ENCODE data around the gene SH3GL3. TPM values are rescaled to one million over a fixed set of nuclear protein-coding genes. Genes with fewer than 3 reads are reported as not detected.

Gene SH3GL3
- total RNA-seq, 4 donors from 2014 or later: 0.34 to 1.2 TPM; not detected in 2

DNA sequence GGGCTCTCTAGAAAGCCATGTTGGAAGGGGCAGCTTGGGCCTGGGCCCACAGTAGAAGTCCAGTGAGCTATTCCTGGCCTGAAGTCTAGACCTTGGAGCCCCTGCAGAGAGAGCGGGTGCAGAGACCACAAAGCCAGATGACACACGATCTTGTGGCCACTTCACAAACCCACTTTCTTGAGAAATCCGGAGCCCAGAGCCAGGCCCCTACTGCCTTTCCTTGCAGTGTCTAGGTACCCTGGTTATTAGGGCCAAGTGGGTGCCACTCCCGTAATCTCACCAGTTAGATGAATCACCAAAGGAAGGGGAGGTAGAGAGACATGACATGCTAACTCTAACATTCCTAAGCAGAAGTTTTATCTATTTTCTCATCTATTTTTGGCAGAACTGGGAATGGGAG lies 134.2 kb downstream of the SH3GL3 start:
- H3K36me3 ChIP-seq: no peaks in the 10 kb centered on the region
- TF ChIP-seq, protein P1, sequence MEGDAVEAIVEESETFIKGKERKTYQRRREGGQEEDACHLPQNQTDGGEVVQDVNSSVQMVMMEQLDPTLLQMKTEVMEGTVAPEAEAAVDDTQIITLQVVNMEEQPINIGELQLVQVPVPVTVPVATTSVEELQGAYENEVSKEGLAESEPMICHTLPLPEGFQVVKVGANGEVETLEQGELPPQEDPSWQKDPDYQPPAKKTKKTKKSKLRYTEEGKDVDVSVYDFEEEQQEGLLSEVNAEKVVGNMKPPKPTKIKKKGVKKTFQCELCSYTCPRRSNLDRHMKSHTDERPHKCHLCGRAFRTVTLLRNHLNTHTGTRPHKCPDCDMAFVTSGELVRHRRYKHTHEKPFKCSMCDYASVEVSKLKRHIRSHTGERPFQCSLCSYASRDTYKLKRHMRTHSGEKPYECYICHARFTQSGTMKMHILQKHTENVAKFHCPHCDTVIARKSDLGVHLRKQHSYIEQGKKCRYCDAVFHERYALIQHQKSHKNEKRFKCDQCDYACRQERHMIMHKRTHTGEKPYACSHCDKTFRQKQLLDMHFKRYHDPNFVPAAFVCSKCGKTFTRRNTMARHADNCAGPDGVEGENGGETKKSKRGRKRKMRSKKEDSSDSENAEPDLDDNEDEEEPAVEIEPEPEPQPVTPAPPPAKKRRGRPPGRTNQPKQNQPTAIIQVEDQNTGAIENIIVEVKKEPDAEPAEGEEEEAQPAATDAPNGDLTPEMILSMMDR (IDR thresholded peaks at IDR 0.05): no peak
- TF ChIP-seq POLR2A (IDR thresholded peaks at IDR 0.05): no peak
- no peak for DNase-seq (ENCODE audit: low spot score in 2 of 2)
- no peaks in the 10 kb centered on the region for H3K27me3 ChIP-seq
- no peak overlapping the region for H3K27ac ChIP-seq
- WGBS: 90% methylated on average over 3 of the region's 4 CpGs
- no peaks in the 10 kb centered on the region for H3K4me1 ChIP-seq
- H3K9me3 ChIP-seq: no peaks in the 10 kb centered on the region
- H3K4me3 ChIP-seq: no peak overlapping the region

DNA sequence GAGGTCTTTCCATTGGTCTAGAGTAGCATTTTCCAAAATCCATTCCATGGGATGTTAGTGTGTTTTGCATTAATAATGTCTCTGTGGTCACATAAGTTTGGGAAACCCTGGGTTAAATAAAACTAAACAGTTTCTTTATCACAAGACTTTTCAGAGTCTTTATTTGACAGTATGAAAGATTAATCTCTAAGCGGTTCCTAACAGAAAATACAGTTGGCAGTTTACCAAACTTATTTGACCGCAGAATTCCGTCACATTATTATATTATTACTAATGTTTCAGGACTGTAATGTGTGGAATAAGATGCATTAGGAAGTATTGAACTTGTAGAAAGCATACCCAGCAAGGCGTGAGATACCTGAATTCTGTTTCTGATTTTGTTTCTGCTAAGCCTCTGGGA lies 135.2 kb downstream of the SH3GL3 start:
- Histone ChIP-seq H3K4me1 (no peaks in the 10 kb centered on the region), H3K9me3 (no peaks in the 10 kb centered on the region), H3K27ac (no peak overlapping the region), H3K36me3 (no peaks in the 10 kb centered on the region), H3K4me3 (no peak overlapping the region), H3K27me3 (no peaks in the 10 kb centered on the region)
- no peak for DNase-seq (ENCODE audit: low spot score in 2 of 2)
- 66% methylated on average over 4 of the region's 4 CpGs for WGBS
- TF ChIP-seq, protein P1 (IDR thresholded peaks at IDR 0.05): no peak
- no peak for TF ChIP-seq EP300 (IDR thresholded peaks at IDR 0.05)
- TF ChIP-seq POLR2AphosphoS5 (IDR thresholded peaks at IDR 0.05): no peak
- TF ChIP-seq POLR2A (IDR thresholded peaks at IDR 0.05): no peak

DNA sequence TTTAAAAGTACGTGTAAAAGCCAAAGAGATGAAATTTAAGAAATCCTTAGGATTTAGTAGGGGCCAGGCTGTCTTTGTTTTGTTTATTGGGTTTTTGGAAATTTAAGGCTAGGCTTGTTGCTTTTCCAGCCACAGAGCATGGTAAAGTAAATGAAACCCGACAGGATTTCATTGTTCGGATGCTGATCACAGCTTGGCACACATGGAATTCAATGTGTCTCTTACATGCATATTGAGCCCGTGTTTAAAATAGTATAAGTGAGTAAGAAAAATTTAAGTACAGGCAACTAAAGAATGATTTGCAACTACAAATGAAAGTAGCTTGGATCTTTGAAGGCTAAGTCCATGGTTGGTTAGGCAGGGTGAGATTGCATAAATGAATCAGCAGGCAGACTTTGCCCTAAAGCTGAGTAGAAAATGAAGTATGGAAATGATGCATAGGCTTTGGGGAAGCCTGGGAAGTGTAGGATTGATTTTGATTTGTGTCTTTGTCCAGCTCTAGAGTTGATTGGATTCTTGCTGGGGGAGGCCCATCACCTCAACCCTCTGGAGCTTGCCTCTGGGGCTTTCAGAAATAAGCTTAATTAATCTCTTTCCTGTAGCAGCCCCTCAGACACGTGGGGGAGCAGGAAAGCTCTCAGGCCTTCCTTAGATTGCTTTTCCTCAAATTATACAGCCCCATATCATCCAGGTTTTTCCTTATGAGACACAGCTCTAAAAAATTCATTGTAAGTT lies 138.6 kb downstream of the SH3GL3 start:
- no peaks in the 10 kb centered on the region for H3K27me3 ChIP-seq
- no peak for DNase-seq (ENCODE audit: low spot score in 2 of 2)
- H3K4me3 ChIP-seq: no peak overlapping the region
- H3K4me1 ChIP-seq: no peaks in the 10 kb centered on the region
- no peaks in the 10 kb centered on the region for H3K9me3 ChIP-seq
- TF ChIP-seq POLR2A (IDR thresholded peaks at IDR 0.05) (no peak), POLR2AphosphoS5 (IDR thresholded peaks at IDR 0.05) (no peak), EP300 (IDR thresholded peaks at IDR 0.05) (no peak)
- TF ChIP-seq, protein P1 (IDR thresholded peaks at IDR 0.05): no peak
- no peaks in the 10 kb centered on the region for H3K36me3 ChIP-seq
- H3K27ac ChIP-seq: no peak overlapping the region
- WGBS: 78% methylated on average over 5 of the region's 5 CpGs

DNA sequence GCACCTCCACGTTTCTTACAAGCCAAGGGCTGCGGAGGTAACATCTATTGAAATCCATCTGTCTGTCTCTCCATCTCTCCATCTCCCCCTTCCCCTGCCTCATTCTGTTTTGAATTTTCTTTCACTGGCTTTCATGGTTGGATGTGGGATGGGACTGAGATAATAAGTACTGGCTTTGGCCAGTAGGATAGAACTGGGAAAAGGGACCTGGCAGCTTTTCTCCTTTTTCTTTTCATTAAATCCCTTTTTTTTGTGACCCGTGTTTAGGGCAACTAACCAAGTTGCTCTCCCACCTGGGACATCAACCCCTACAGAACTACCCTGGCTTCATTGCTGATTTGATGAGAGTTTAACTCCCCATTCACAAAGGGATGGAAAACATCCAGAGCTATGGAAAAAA lies 139.9 kb downstream of the SH3GL3 start:
- H3K27ac ChIP-seq: no peak overlapping the region
- no peak for DNase-seq (ENCODE audit: low spot score in 2 of 2)
- H3K4me3 ChIP-seq: no peak overlapping the region
- WGBS: 88% methylated on average over 3 of the region's 3 CpGs
- TF ChIP-seq POLR2AphosphoS5 (IDR thresholded peaks at IDR 0.05): no peak
- TF ChIP-seq POLR2A (IDR thresholded peaks at IDR 0.05): no peak
- no peaks in the 10 kb centered on the region for H3K27me3 ChIP-seq
- H3K9me3 ChIP-seq: no peaks in the 10 kb centered on the region
- H3K36me3 ChIP-seq: no peaks in the 10 kb centered on the region
- H3K4me1 ChIP-seq: no peaks in the 10 kb centered on the region

DNA sequence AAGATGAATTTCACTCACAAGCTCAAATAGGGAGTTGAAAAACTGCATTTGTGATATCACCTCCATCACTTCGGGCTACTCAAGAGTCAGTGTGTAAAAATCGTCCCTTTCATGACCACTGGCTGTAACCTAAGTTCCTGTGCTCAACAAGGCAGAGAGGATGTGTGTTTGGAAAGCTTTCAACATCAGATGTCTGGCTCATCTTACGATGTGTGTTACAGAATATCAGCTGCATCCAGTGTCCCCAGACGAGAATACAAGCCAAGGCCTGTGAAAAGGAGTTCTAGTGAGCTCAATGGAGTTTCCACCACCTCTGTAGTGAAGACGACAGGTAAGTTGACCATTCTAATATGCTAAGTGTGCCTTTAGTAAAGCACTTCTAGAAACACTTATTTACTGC lies 141.3 kb downstream of the SH3GL3 start:
- no peaks in the 10 kb centered on the region for H3K36me3 ChIP-seq

More for the DNA sequence above, 141.3 kb downstream of the SH3GL3 start:
- Histone ChIP-seq H3K27me3 (no peaks in the 10 kb centered on the region), H3K4me3 (no peak overlapping the region), H3K9me3 (no peaks in the 10 kb centered on the region), H3K27ac (no peak overlapping the region), H3K4me1 (no peaks in the 10 kb centered on the region)
- WGBS: 81% methylated on average over 5 of the region's 5 CpGs
- DNase-seq (ENCODE audit: low spot score in 2 of 2): no peak
- TF ChIP-seq, protein P1 (IDR thresholded peaks at IDR 0.05): no peak
- no peak for TF ChIP-seq POLR2A (IDR thresholded peaks at IDR 0.05)
- TF ChIP-seq POLR2AphosphoS5 (IDR thresholded peaks at IDR 0.05): no peak
- TF ChIP-seq EP300 (IDR thresholded peaks at IDR 0.05): no peak
